Naive thymus-derived CD4-positive, alpha-beta T cell (primary cell): ENCODE data around the gene MYPN. TPM values are rescaled to one million over a fixed set of nuclear protein-coding genes. Genes with fewer than 3 reads are reported as not detected.

ENCODE experiments used
- ATAC-seq: fragments of 150-1000 bp; cut with Tn5 transposase; 2 replicates; pipeline ENCODE4 v1.10.0; 2021; ENCODE audit warnings: mild to moderate bottlenecking, moderate library complexity
- CTCF ChIA-PET: fragments of 350-600 bp; sonication (Branson Sonifier 250); formaldehyde crosslinking; loops from one replicate; lab custom pipeline; 2021; ENCODE audit warnings: antibody characterized with exemption; lab: Charles Lee
- POLR2A ChIA-PET: fragments of 350-600 bp; sonication (Branson Sonifier 250); formaldehyde crosslinking; loops from one replicate; lab custom pipeline; 2021; ENCODE audit warnings: antibody characterized with exemption, inconsistent platforms; lab: Charles Lee
- DNase-seq, 9 donors: peaks; one replicate each; pipeline versions ENCODE4 v3.0.0 to v3.0.0-alpha.2; 2020 to 2022; ENCODE audit warnings: mixed read lengths in 1 of 9
- H3K27ac ChIP-seq: one replicate; pipeline ENCODE4 v1.7.0; 2013; ENCODE audit warnings: mild to moderate bottlenecking, low read depth, low read length, moderate library complexity
- H3K27me3 ChIP-seq, 2 donors: one replicate each; pipeline ENCODE4 v1.7.0; 2013; ENCODE audit warnings: low read length in 2 of 2, mild to moderate bottlenecking in 2 of 2, moderate library complexity in 2 of 2; ENCODE audit not compliant: control insufficient read depth in 2 of 2, insufficient read depth in 2 of 2
- H3K36me3 ChIP-seq, 3 experiments: 1 replicate in 2 of 3; 2 replicates in 1 of 3; pipeline ENCODE4 v1.7.0; 2013; ENCODE audit warnings: low read length in 3 of 3, mild to moderate bottlenecking in 3 of 3, moderate library complexity in 1 of 3; ENCODE audit not compliant: insufficient read depth in 3 of 3, control insufficient read depth in 2 of 3
- H3K4me1 ChIP-seq, 2 donors: one replicate each; pipeline ENCODE4 v1.7.0; 2013; ENCODE audit warnings: low read length in 2 of 2, mild to moderate bottlenecking in 2 of 2, moderate library complexity in 1 of 2; ENCODE audit not compliant: control insufficient read depth in 2 of 2, insufficient read depth in 2 of 2
- H3K4me3 ChIP-seq: 2 replicates; pipeline ENCODE4 v1.7.0; 2013; ENCODE audit warnings: mild to moderate bottlenecking, low read length
- H3K9me3 ChIP-seq, 3 experiments: 1 replicate in 2 of 3; 2 replicates in 1 of 3; pipeline ENCODE4 v1.7.0; 2013; ENCODE audit warnings: low read length in 3 of 3; ENCODE audit not compliant: control insufficient read depth in 2 of 3
- H3K27ac Mint-ChIP-seq, 9 donors: one replicate each; pipeline ENCODE4 v1.8.0; 2020 to 2022; ENCODE audit warnings: mixed read lengths in 9 of 9, mild to moderate bottlenecking in 8 of 9, moderate library complexity in 5 of 9, inconsistent platforms in 2 of 9
- H3K27me3 Mint-ChIP-seq, 5 donors: one replicate each; pipeline ENCODE4 v1.8.0; 2021 to 2022; ENCODE audit warnings: mixed read lengths in 5 of 5, mild to moderate bottlenecking in 1 of 5
- H3K36me3 Mint-ChIP-seq, 5 donors: one replicate each; pipeline ENCODE4 v1.8.0; 2020 to 2022; ENCODE audit warnings: mixed read lengths in 5 of 5, mild to moderate bottlenecking in 3 of 5, inconsistent platforms in 1 of 5
- H3K4me1 Mint-ChIP-seq, 7 donors: one replicate each; pipeline ENCODE4 v1.8.0; 2020 to 2022; ENCODE audit warnings: mixed read lengths in 7 of 7, mild to moderate bottlenecking in 3 of 7, inconsistent platforms in 1 of 7
- H3K4me3 Mint-ChIP-seq, 10 donors: one replicate each; pipeline ENCODE4 v1.8.0; 2020 to 2022; ENCODE audit warnings: mild to moderate bottlenecking in 10 of 10, mixed read lengths in 10 of 10, moderate library complexity in 6 of 10, inconsistent platforms in 2 of 10
- H3K9me3 Mint-ChIP-seq, 11 donors: one replicate each; pipeline ENCODE4 v1.8.0; 2020 to 2022; ENCODE audit warnings: mixed read lengths in 11 of 11, mild to moderate bottlenecking in 4 of 11, inconsistent platforms in 1 of 11, moderate library complexity in 1 of 11
- intact Hi-C, 2 donors: fragments of 100-400 bp; cut with micrococcal nuclease; formaldehyde crosslinking; loops; one replicate each; pipeline ENCODE4 v1.15.1; 2023
- polyA plus RNA-seq, 2 donors: library from polyadenylated mRNA; unstranded; fragments of 300-500 nt; fragmentation: Illumina TruSeq; gene quantifications; one replicate each; pipeline ENCODE4 v1.2.3, GENCODE V29; 2021
- total RNA-seq, 6 experiments: library from RNA in 5 of 6; stranded (reverse) in 5 of 6; gene quantifications; 1 replicate in 5 of 6; 2 replicates in 1 of 6; pipeline ENCODE4 v1.2.3 and lab custom pipeline; 2021 to 2026

Gene MYPN
- total and polyA plus RNA-seq, 7 experiments from 2014 or later: not detected

DNA sequence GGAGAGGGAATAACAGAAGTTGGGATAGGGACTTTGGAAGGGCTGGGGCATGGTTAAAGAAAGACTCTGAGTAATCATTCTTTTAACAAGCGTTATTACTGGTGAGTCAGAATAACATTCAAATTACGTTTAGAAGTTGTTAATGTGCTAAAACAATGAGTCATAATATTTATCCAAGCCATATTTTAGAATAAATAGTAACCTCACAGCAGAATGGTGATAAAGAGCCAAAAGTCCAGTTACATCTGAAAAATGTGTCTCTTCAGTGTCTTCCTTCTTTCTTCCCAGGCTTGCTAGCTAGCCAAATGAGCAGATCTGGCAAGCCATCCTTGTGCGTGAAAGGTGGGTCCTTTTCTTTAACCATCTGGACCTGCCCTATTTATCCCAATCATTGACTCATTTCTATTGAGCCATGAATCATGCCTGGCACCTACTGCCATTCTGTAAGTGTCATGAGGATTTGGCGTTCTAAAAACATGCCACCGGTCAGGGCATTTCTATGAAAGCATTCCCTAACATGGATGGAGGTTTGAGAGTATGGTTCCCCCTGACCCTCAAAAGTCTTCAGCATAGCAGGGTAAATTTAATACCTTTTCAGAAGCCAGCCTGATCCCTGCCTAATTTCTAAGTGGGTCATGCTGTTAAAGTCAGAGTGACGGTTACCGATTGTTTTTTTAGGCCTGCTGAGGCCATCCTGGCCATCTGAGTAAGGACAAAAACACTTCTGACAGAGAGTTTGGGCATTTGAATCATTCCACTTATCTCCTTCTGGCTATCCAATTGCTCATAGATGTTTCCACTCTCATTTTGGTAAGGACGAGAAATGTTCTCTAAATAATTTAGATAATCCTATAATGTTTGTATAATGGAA, 26.9 kb downstream of the MYPN start:
- Histone ChIP-seq H3K27me3 (no peaks in the 10 kb centered on the region), H3K4me1 (no peaks in the 10 kb centered on the region), H3K36me3 (no peaks in the 10 kb centered on the region), H3K27ac (no peak overlapping the region), H3K9me3 (no peaks in the 10 kb centered on the region), H3K4me3 (no peak overlapping the region)
- no peak for DNase-seq
- ChIA-PET CTCF (no interaction called here), POLR2A (no interaction called here)
- Mint-ChIP-seq H3K4me1 (peaks cover 0 to 2% (median 0%) of the 10 kb centered on the region in 7 donors), H3K27ac (no peak overlapping the region), H3K36me3 (no peaks in the 10 kb centered on the region), H3K27me3 (peaks cover 0 to 32% (median 12%) of the 10 kb centered on the region in 5 donors), H3K9me3 (peaks cover 0 to 1% (median 0%) of the 10 kb centered on the region in 11 donors), H3K4me3 (no peak overlapping the region)
- intact Hi-C loops: no loop called here
- ATAC-seq: no peak

DNA sequence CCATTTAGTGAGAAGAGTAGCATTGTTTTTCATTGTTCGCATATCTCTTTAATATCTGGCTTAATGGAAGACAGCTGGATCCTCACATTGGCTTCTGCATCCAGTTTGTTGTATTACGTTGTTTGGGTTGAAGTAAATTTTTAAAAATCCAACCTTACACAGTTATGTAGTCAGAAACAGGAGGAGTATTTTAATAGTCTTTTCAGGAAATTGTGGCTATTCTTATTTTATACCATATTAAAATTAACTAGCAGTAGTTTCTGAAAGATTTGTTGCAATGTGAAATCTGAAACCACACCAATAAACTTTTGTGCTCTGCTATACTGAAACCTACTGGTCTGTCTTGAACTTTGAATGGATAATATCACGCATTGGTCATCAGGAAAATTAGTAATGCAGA, 27.9 kb downstream of the MYPN start:
- no peak overlapping the region for H3K27ac Mint-ChIP-seq
- H3K4me1 Mint-ChIP-seq: peaks cover 0 to 2% (median 0%) of the 10 kb centered on the region in 7 donors
- H3K27me3 ChIP-seq: no peaks in the 10 kb centered on the region
- no peaks in the 10 kb centered on the region for H3K36me3 Mint-ChIP-seq
- ChIA-PET CTCF (no interaction called here), POLR2A (no interaction called here)
- no peak overlapping the region for H3K4me3 ChIP-seq
- H3K9me3 ChIP-seq: no peaks in the 10 kb centered on the region
- no peaks in the 10 kb centered on the region for H3K36me3 ChIP-seq
- peaks cover 0 to 1% (median 0%) of the 10 kb centered on the region in 11 donors for H3K9me3 Mint-ChIP-seq
- H3K27ac ChIP-seq: no peak overlapping the region
- H3K4me3 Mint-ChIP-seq: no peak overlapping the region
- ATAC-seq: no peak
- no peaks in the 10 kb centered on the region for H3K4me1 ChIP-seq
- H3K27me3 Mint-ChIP-seq: peaks cover 0 to 34% (median 16%) of the 10 kb centered on the region in 5 donors
- intact Hi-C loops: no loop called here
- no peak for DNase-seq

- intact Hi-C loops: no loop called here
- Histone ChIP-seq H3K27ac (no peak overlapping the region), H3K27me3 (no peaks in the 10 kb centered on the region), H3K4me1 (no peaks in the 10 kb centered on the region), H3K36me3 (no peaks in the 10 kb centered on the region), H3K9me3 (no peaks in the 10 kb centered on the region), H3K4me3 (no peak overlapping the region)
- ChIA-PET CTCF (no interaction called here), POLR2A (no interaction called here)
- H3K36me3 Mint-ChIP-seq: no peaks in the 10 kb centered on the region
- peaks cover 0 to 1% (median 0%) of the 10 kb centered on the region in 11 donors for H3K9me3 Mint-ChIP-seq
- DNase-seq (no peak), ATAC-seq (no peak)
- no peak overlapping the region for H3K4me3 Mint-ChIP-seq
- H3K27ac Mint-ChIP-seq: no peak overlapping the region
- peaks cover 0 to 2% (median 0%) of the 10 kb centered on the region in 7 donors for H3K4me1 Mint-ChIP-seq
- H3K27me3 Mint-ChIP-seq: peaks cover 0 to 27% (median 16%) of the 10 kb centered on the region in 5 donors
Measured at GRCh38 chr10:68138526-68138925, 29.2 kb downstream of the MYPN start.

- no peaks in the 10 kb centered on the region for H3K9me3 ChIP-seq
- ChIA-PET CTCF (no interaction called here), POLR2A (no interaction called here)
- ATAC-seq (no peak), DNase-seq (no peak)
- no peaks in the 10 kb centered on the region for H3K36me3 ChIP-seq
- Mint-ChIP-seq H3K36me3 (no peaks in the 10 kb centered on the region), H3K4me1 (peaks cover 0 to 2% (median 0%) of the 10 kb centered on the region in 7 donors), H3K27me3 (peaks cover 0 to 25% (median 16%) of the 10 kb centered on the region in 5 donors), H3K9me3 (peaks cover 0 to 1% (median 0%) of the 10 kb centered on the region in 11 donors), H3K4me3 (no peak overlapping the region), H3K27ac (no peak overlapping the region)
- no peak overlapping the region for H3K27ac ChIP-seq
- intact Hi-C loops: no loop called here
- no peaks in the 10 kb centered on the region for H3K27me3 ChIP-seq
- H3K4me3 ChIP-seq: no peak overlapping the region
- H3K4me1 ChIP-seq: no peaks in the 10 kb centered on the region
Measured at GRCh38 chr10:68139448-68140272, 30.4 kb downstream of the MYPN start.

DNA sequence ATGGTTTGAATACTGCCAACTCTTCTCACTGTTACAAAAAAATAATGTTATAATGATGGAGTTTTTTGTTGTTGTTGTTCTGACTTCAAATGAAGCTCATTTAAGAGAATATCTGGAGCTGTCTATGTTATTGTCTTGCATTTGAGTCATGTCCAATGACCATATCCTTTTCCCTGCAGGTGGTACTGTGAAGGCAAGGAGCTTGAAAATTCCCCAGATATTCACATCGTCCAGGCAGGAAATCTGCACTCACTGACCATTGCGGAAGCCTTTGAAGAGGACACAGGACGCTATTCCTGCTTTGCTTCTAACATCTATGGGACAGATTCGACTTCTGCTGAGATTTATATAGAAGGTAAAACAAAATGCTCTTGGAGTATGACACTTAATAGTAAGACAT, 33.5 kb downstream of the MYPN start:
- Histone ChIP-seq H3K4me3 (no peak overlapping the region), H3K4me1 (no peaks in the 10 kb centered on the region), H3K36me3 (no peaks in the 10 kb centered on the region), H3K9me3 (no peaks in the 10 kb centered on the region), H3K27me3 (no peaks in the 10 kb centered on the region), H3K27ac (no peak overlapping the region)
- Mint-ChIP-seq H3K27me3 (peaks cover 4 to 29% (median 16%) of the 10 kb centered on the region in 5 donors), H3K9me3 (peaks cover 0 to 1% (median 0%) of the 10 kb centered on the region in 11 donors), H3K4me3 (no peak overlapping the region), H3K27ac (no peak overlapping the region), H3K36me3 (no peaks in the 10 kb centered on the region), H3K4me1 (peaks cover 0 to 2% (median 0%) of the 10 kb centered on the region in 7 donors)
- ATAC-seq (no peak), DNase-seq (no peak)
- ChIA-PET CTCF (no interaction called here), POLR2A (no interaction called here)
- intact Hi-C loops: no loop called here

- Histone ChIP-seq H3K4me3 (no peak overlapping the region), H3K4me1 (no peaks in the 10 kb centered on the region), H3K27me3 (no peaks in the 10 kb centered on the region), H3K36me3 (no peaks in the 10 kb centered on the region), H3K27ac (no peak overlapping the region), H3K9me3 (no peaks in the 10 kb centered on the region)
- intact Hi-C loops: no loop called here
- no peak for DNase-seq
- no peaks in the 10 kb centered on the region for H3K36me3 Mint-ChIP-seq
- ChIA-PET POLR2A (no interaction called here), CTCF (no interaction called here)
- H3K27ac Mint-ChIP-seq: no peak overlapping the region
- no peak overlapping the region for H3K4me3 Mint-ChIP-seq
- H3K9me3 Mint-ChIP-seq: peaks cover 0 to 1% (median 0%) of the 10 kb centered on the region in 11 donors
- H3K4me1 Mint-ChIP-seq: no peaks in the 10 kb centered on the region
- H3K27me3 Mint-ChIP-seq: peaks cover 8 to 20% (median 16%) of the 10 kb centered on the region in 5 donors
- ATAC-seq: no peak
Measured at GRCh38 chr10:68144709-68145108, 35.4 kb downstream of the MYPN start.
